Body of pancreas (tissue), 4 donors: ENCODE data around the gene PDE4D. TPM values are rescaled to one million over a fixed set of nuclear protein-coding genes. Genes with fewer than 3 reads are reported as not detected.

Experiments used
- ATAC-seq: fragments of 150-250 bp; one replicate; pipeline ENCODE4 v1.9.1; 2016
- DNase-seq, 4 donors: peaks; one replicate each; pipeline ENCODE4 v3.0.0-alpha.2; 2019
- H3K27ac ChIP-seq, 4 donors: fragments of 200-600 bp; sonication (generic); 1 replicate in 3 of 4; 2 replicates in 1 of 4; pipeline versions ENCODE4 v1.5.1 to v1.6.1; 2016 to 2019; ENCODE audit warnings: mild to moderate bottlenecking in 1 of 4, mixed read lengths in 1 of 4, moderate library complexity in 1 of 4
- H3K27me3 ChIP-seq, 2 donors: fragments of 200-600 bp; sonication (generic); one replicate each; pipeline ENCODE4 v1.6.0; 2016; ENCODE audit warnings: mild to moderate bottlenecking in 1 of 2
- H3K36me3 ChIP-seq, 2 donors: fragments of 200-600 bp; sonication (generic); replicated peaks in 1 of 2; 2 replicates each; pipeline ENCODE4 v1.5.1; 2016; ENCODE audit warnings: low read depth in 2 of 2; ENCODE audit not compliant: insufficient read depth in 1 of 2
- H3K4me1 ChIP-seq: fragments of 200-600 bp; sonication (generic); one replicate; pipeline ENCODE4 v1.6.0; 2016
- H3K4me3 ChIP-seq, 2 donors: fragments of 200-600 bp; sonication (generic); 1 replicate in 1 of 2; 2 replicates in 1 of 2; pipeline ENCODE4 v1.5.1; 2016 to 2019
- H3K9me3 ChIP-seq, 3 donors: fragments of 200-600 bp; sonication (generic); 1 replicate in 2 of 3; 2 replicates in 1 of 3; pipeline ENCODE4 v1.5.1; 2016
- CTCF ChIP-seq, 7 experiments: fragments of 450-650 bp in 4 of 7; fragments of 200-600 bp in 3 of 7; sonication (generic) in 3 of 7; IDR thresholded peaks; one replicate each; pipeline ENCODE4 v1.5.1; 2016 to 2019; ENCODE audit warnings: antibody characterized with exemption in 7 of 7
- POLR2A ChIP-seq, 3 donors: fragments of 450-650 bp; IDR thresholded peaks; one replicate each; pipeline ENCODE4 v1.6.1; 2016; ENCODE audit warnings: antibody characterized with exemption in 3 of 3, mild to moderate bottlenecking in 2 of 3
- WGBS, 2 donors: methylation state at CpG; one replicate each; pipeline ENCODE4 v1.1.5; 2017; 5-methylcytosine and 5-hydroxymethylcytosine counted together
- intact Hi-C: fragments of 100-400 bp; cut with DNase I; formaldehyde crosslinking; loops from one replicate; pipeline ENCODE4 v1.15.1; 2023
- total RNA-seq, 2 donors: library from RNA; depleted of rRNA; stranded (reverse); fragments of >200 nt; gene quantifications; one replicate each; pipeline ENCODE4 v1.1.0, GENCODE V29; 2016

Gene PDE4D
- total RNA-seq, 2 donors from 2014 or later: 8.6 to 9.2 TPM

- Histone ChIP-seq H3K27me3 (no peaks in the 10 kb centered on the region), H3K4me3 (no peak overlapping the region), H3K4me1 (no peaks in the 10 kb centered on the region), H3K27ac (no peak overlapping the region), H3K36me3 (no peaks in the 10 kb centered on the region), H3K9me3 (no peaks in the 10 kb centered on the region)
- intact Hi-C loops: no loop called here
- 80 to 89% methylated on average over 2 of the region's 2 CpGs for WGBS, 2 donors
- TF ChIP-seq CTCF (IDR thresholded peaks at IDR 0.05) (no peak), POLR2A (IDR thresholded peaks at IDR 0.05) (no peak)
- no peak for ATAC-seq
- no peak for DNase-seq
These were observed 759.7 kb downstream of the PDE4D start for GRCh38 chr5:59133764-59134261.

GRCh38 chr5:59132131-59132530, 761.4 kb downstream of the PDE4D start:
- WGBS, 2 donors: 55 to 60% methylated on average over 5 of the region's 5 CpGs
- no peak overlapping the region for H3K4me3 ChIP-seq
- intact Hi-C loops: no loop called here
- H3K4me1 ChIP-seq: peaks cover 7% of the 10 kb centered on the region
- no peak for TF ChIP-seq CTCF (IDR thresholded peaks at IDR 0.05)
- no peak for TF ChIP-seq POLR2A (IDR thresholded peaks at IDR 0.05)
- no peak overlapping the region for H3K27ac ChIP-seq
- no peaks in the 10 kb centered on the region for H3K27me3 ChIP-seq
- H3K36me3 ChIP-seq: no peaks in the 10 kb centered on the region
- ATAC-seq (no peak), DNase-seq (no peak)
- H3K9me3 ChIP-seq: no peaks in the 10 kb centered on the region

- DNase-seq: no peak
- no peaks in the 10 kb centered on the region for H3K36me3 ChIP-seq
- intact Hi-C loops: no loop called here
- no peaks in the 10 kb centered on the region for H3K9me3 ChIP-seq
- WGBS, 2 donors: 78 to 94% methylated on average over 2 of the region's 2 CpGs
- no peaks in the 10 kb centered on the region for H3K27me3 ChIP-seq
- ATAC-seq: no peak
- no peak overlapping the region for H3K4me3 ChIP-seq
- TF ChIP-seq POLR2A (IDR thresholded peaks at IDR 0.05) (no peak), CTCF (IDR thresholded peaks at IDR 0.05) (no peak)
- no peak overlapping the region for H3K27ac ChIP-seq
- H3K4me1 ChIP-seq: peaks cover 16% of the 10 kb centered on the region
These were observed 763.1 kb downstream of the PDE4D start for GRCh38 chr5:59130431-59130830.

- no peak overlapping the region for H3K27ac ChIP-seq
- DNase-seq (no peak), ATAC-seq (no peak)
- WGBS, 2 donors: 27 to 47% methylated on average over 1 of the region's 1 CpG
- no peaks in the 10 kb centered on the region for H3K36me3 ChIP-seq
- H3K27me3 ChIP-seq: no peaks in the 10 kb centered on the region
- intact Hi-C loops: no loop called here
- no peaks in the 10 kb centered on the region for H3K9me3 ChIP-seq
- no peak for TF ChIP-seq CTCF (IDR thresholded peaks at IDR 0.05)
- no peak for TF ChIP-seq POLR2A (IDR thresholded peaks at IDR 0.05)
- H3K4me3 ChIP-seq: no peak overlapping the region
- peaks cover 16% of the 10 kb centered on the region for H3K4me1 ChIP-seq
These were observed 764.8 kb downstream of the PDE4D start for GRCh38 chr5:59128646-59129290.
